Measurements from ENCODE around the gene IGHMBP2. TPM values are rescaled to one million over a fixed set of nuclear protein-coding genes. Genes with fewer than 3 reads are reported as not detected.

Gene IGHMBP2
- total RNA-seq, 2 experiments from 2014 or later: 17.5 to 18.5 TPM

DNA sequence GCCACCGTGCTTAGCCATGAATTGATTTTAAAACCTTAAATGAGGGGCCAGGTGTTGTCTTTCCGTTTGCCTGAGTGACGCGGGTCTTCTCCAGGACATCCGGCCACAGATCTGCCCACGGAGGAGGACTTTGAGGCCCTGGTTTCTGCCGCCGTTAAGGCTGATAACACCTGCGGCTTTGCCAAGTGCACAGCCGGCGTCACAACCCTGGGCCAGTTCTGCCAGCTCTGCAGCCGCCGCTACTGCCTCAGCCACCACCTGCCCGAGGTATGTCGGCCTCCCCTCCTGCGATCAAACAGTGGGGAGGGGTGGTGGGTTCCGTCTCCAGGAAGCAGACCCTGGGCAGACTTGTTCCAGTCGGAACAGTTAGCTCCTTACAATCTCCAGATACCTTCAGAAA lies 34.4 kb downstream of the IGHMBP2 start:
- TF ChIP-seq, protein P1, sequence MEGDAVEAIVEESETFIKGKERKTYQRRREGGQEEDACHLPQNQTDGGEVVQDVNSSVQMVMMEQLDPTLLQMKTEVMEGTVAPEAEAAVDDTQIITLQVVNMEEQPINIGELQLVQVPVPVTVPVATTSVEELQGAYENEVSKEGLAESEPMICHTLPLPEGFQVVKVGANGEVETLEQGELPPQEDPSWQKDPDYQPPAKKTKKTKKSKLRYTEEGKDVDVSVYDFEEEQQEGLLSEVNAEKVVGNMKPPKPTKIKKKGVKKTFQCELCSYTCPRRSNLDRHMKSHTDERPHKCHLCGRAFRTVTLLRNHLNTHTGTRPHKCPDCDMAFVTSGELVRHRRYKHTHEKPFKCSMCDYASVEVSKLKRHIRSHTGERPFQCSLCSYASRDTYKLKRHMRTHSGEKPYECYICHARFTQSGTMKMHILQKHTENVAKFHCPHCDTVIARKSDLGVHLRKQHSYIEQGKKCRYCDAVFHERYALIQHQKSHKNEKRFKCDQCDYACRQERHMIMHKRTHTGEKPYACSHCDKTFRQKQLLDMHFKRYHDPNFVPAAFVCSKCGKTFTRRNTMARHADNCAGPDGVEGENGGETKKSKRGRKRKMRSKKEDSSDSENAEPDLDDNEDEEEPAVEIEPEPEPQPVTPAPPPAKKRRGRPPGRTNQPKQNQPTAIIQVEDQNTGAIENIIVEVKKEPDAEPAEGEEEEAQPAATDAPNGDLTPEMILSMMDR (IDR thresholded peaks at IDR 0.05): no peak
- Mint-ChIP-seq H3K27ac (no peak overlapping the region), H3K4me3 (no peak overlapping the region), H3K9me3 (no peaks in the 10 kb centered on the region), H3K36me3 (ENCODE audit: low read depth) (peaks cover 33% of the 10 kb centered on the region), H3K4me1 (ENCODE audit: low read depth) (no peaks in the 10 kb centered on the region), H3K27me3 (no peaks in the 10 kb centered on the region)
- Histone ChIP-seq H3K4me1 (ENCODE audit: insufficient read depth, low read length) (no peaks in the 10 kb centered on the region), H3K27me3 (ENCODE audit: control insufficient read depth in 1 of 2, insufficient read depth in 2 of 2, low read length in 2 of 2) (no peaks in the 10 kb centered on the region), H3K27ac (ENCODE audit: low read depth in 1 of 2, low read length in 2 of 2) (no peak overlapping the region), H3K4me3 (ENCODE audit: low read length) (no peak overlapping the region), H3K36me3 (ENCODE audit: insufficient read depth, low read length) (peaks cover 62% of the 10 kb centered on the region), H3K9me3 (ENCODE audit: control insufficient read depth in 1 of 2, insufficient read depth in 1 of 2, low read length in 2 of 2) (no peaks in the 10 kb centered on the region)
- ATAC-seq (ENCODE audit: poor library complexity) (no peak), DNase-seq (no peak)
- CTCF ChIA-PET: no interaction called here
- intact Hi-C loops (cut with DNase I, micrococcal nuclease): no loop called here
- POLR2A ChIA-PET: no interaction called here

DNA sequence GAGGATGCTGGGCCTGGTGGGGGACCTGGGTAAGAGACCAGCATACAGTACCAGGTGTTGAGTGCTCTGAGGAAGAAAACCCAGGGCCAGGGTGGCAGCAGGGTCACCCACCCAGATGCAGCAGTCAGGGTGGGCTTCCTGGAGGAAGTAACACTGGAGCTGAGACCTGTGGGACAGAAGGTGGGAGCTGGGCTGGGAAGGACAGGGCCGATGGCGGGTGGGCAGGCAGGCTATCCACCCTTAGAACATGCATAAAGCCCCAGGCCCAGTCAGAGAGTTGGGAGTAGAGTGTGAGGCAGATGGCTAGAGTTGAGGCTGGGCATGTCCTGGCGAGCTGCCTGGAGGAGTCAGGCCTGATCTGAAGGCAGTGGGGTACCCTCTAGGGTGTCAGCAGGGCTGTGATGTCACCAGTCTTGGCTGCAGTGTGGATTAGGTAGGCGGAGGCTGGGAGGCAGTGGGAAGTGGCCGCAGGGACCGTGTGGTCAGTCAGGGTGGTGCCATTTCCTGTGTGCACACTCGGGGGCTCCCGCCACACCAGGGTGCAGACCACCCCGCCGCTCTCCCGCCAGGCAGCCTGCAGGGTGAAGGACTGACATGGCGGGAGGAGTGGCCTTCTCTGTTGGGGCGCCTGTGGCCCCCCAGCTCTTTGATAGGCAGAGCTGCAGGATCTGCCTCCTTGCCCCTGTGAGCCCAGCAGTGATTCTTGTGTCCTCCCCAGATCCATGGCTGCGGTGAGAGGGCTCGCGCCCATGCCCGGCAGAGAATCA lies 35.3 kb downstream of the IGHMBP2 start:
- H3K27me3 ChIP-seq (ENCODE audit: control insufficient read depth in 1 of 2, insufficient read depth in 2 of 2, low read length in 2 of 2): no peaks in the 10 kb centered on the region
- H3K4me1 Mint-ChIP-seq (ENCODE audit: low read depth): no peaks in the 10 kb centered on the region
- H3K27ac ChIP-seq (ENCODE audit: low read depth in 1 of 2, low read length in 2 of 2): no peak overlapping the region
- ATAC-seq (ENCODE audit: poor library complexity) (no peak), DNase-seq (no peak)
- TF ChIP-seq, protein P1 (IDR thresholded peaks at IDR 0.05): no peak
- no peaks in the 10 kb centered on the region for H3K27me3 Mint-ChIP-seq
- peaks cover 53% of the 10 kb centered on the region for H3K36me3 ChIP-seq (ENCODE audit: insufficient read depth, low read length)
- H3K4me3 Mint-ChIP-seq: no peak overlapping the region
- H3K36me3 Mint-ChIP-seq (ENCODE audit: low read depth): peaks cover 33% of the 10 kb centered on the region
- no peaks in the 10 kb centered on the region for H3K9me3 ChIP-seq (ENCODE audit: control insufficient read depth in 1 of 2, insufficient read depth in 1 of 2, low read length in 2 of 2)
- intact Hi-C loops (cut with DNase I, micrococcal nuclease): no loop called here
- H3K9me3 Mint-ChIP-seq: no peaks in the 10 kb centered on the region
- H3K4me1 ChIP-seq (ENCODE audit: insufficient read depth, low read length): no peaks in the 10 kb centered on the region
- ChIA-PET POLR2A (no interaction called here), CTCF (no interaction called here)
- H3K27ac Mint-ChIP-seq: no peak overlapping the region
- no peak overlapping the region for H3K4me3 ChIP-seq (ENCODE audit: low read length)

DNA sequence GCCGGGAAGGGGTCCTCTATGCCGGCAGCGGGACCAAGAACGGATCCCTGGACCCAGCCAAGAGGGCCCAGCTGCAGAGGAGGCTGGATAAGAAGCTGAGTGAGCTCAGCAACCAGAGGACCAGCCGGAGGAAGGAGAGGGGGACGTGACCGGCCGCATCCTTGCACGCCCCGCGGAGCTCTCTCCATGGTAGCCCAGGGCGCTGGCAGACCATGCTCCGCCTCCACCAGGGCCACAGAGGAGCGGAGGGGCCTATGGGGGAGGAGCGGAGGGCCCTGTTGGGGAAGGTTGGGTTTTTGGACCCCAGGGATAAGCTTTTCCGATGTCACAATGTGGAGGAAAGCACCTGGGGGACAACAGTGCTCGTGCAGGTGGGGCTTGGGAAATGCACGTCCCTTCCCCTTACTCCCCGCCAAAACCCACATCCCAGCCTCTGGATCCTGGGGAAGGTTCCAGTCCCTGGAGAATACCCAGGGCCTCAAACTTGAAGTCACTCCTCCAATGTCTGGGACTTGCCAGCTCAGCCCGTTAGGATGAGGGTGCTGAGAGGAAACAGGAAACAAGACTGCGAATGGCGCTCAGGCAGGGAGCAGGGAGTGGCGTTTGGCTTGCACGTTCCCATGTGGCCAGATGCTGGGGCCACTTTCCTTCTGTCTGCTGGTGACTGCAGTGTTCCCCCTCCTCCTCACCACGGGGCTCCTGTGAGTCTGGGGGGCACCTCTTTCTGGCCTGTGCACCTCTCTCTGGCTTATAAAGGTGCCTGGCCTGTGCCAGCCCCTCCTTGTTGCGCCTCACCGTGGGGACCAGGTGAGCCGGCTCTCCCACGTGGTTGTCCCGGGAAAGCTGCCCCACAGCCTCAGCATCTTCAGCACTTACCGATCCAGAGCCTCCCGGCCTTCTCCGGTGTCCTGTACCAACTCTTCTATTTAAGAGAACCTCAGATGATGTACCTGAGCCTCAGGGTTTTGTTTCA lies 36.2 kb downstream of the IGHMBP2 start:
- ATAC-seq (ENCODE audit: poor library complexity) (no peak), DNase-seq (no peak)
- H3K9me3 ChIP-seq (ENCODE audit: control insufficient read depth in 1 of 2, insufficient read depth in 1 of 2, low read length in 2 of 2): no peaks in the 10 kb centered on the region
- H3K4me3 ChIP-seq (ENCODE audit: low read length): no peak overlapping the region
- H3K27ac Mint-ChIP-seq: no peak overlapping the region
- H3K27ac ChIP-seq (ENCODE audit: low read depth in 1 of 2, low read length in 2 of 2): no peak overlapping the region
- intact Hi-C loops (cut with DNase I, micrococcal nuclease): no loop called here
- H3K9me3 Mint-ChIP-seq: no peaks in the 10 kb centered on the region
- TF ChIP-seq, protein P1 (IDR thresholded peaks at IDR 0.05): no peak
- H3K36me3 Mint-ChIP-seq (ENCODE audit: low read depth): peaks cover 31% of the 10 kb centered on the region
- ChIA-PET POLR2A (no interaction called here), CTCF (no interaction called here)
- H3K27me3 ChIP-seq (ENCODE audit: control insufficient read depth in 1 of 2, insufficient read depth in 2 of 2, low read length in 2 of 2): no peaks in the 10 kb centered on the region
- H3K27me3 Mint-ChIP-seq: no peaks in the 10 kb centered on the region
- no peaks in the 10 kb centered on the region for H3K4me1 ChIP-seq (ENCODE audit: insufficient read depth, low read length)
- no peak overlapping the region for H3K4me3 Mint-ChIP-seq
- peaks cover 45% of the 10 kb centered on the region for H3K36me3 ChIP-seq (ENCODE audit: insufficient read depth, low read length)
- no peaks in the 10 kb centered on the region for H3K4me1 Mint-ChIP-seq (ENCODE audit: low read depth)
